HCT116 (cell line): ENCODE measurements around the gene AHR. TPM values are rescaled to one million over a fixed set of nuclear protein-coding genes. Genes with fewer than 3 reads are reported as not detected.

Experiments used
- ATAC-seq: fragments of 200-7000 bp; cut with Tn5 transposase; 2 replicates; pipeline ENCODE4 v1.9.1; 2020; ENCODE audit warnings: mild to moderate bottlenecking, moderate library complexity
- BruUV-seq: library from RNA; stranded (reverse); fragments of 400-500 nt; replicated peaks from 2 replicates; lab custom pipeline; 2021; lab: Mats Ljungman, UMichigan
- CTCF ChIA-PET: fragments of 300-600 bp; sonication (Branson Sonifier 250); formaldehyde crosslinking; loops from one replicate; lab custom pipeline; 2021; ENCODE audit warnings: antibody characterized with exemption; lab: Charles Lee
- POLR2A ChIA-PET: fragments of 300-600, 350-600 bp; sonication (Branson Sonifier 250); formaldehyde crosslinking; loops from one replicate; lab custom pipeline; 2021; ENCODE audit warnings: antibody characterized with exemption; lab: Charles Lee
- RAD21 ChIA-PET, 2 experiments: fragments of 300-600 bp; sonication (Branson Sonifier 250); formaldehyde crosslinking; loops; one replicate each; lab custom pipeline; 2023; ENCODE audit warnings: low total read pairs in 2 of 2; ENCODE audit not compliant: uncharacterized antibody in 2 of 2, unreplicated experiment in 2 of 2, low non-redundant PET in 1 of 2; lab: Charles Lee
- DNase-seq: peaks from one replicate; pipeline ENCODE4 v3.0.0-alpha.2; 2010; ENCODE audit warnings: low read depth, low spot score
- H2AFZ ChIP-seq: fragments of 200-600 bp; shearing (Covaris generic), sonication (generic); 2 replicates; pipeline ENCODE4 v1.6.1; 2017; ENCODE audit warnings: low read depth, mixed run types, mixed read lengths, antibody characterized with exemption, low read length; ENCODE audit not compliant: poor library complexity, severe bottlenecking
- H3K27ac ChIP-seq: 2 replicates; pipeline ENCODE4 v1.5.1; 2012; ENCODE audit warnings: low read depth, low read length
- H3K27me3 ChIP-seq: fragments of 200-600 bp; sonication (generic); 2 replicates; pipeline ENCODE4 v1.6.1; 2016; ENCODE audit warnings: mixed run types, low read length, mixed read lengths; ENCODE audit not compliant: insufficient read depth
- H3K36me3 ChIP-seq, 2 experiments: fragments of 200-500 bp in 1 of 2; fragments of 200-600 bp in 1 of 2; sonication (Bioruptor generic) in 1 of 2; sonication (generic) in 1 of 2; 2 replicates each; pipeline versions ENCODE4 v1.5.1 to v1.6.1; 2014 to 2016; ENCODE audit warnings: low read length in 2 of 2, inconsistent platforms in 1 of 2, mixed read lengths in 1 of 2, mixed run types in 1 of 2; ENCODE audit not compliant: insufficient read depth in 2 of 2, control insufficient read depth in 1 of 2
- H3K4me1 ChIP-seq, 2 experiments: fragments of 200-600 bp in 1 of 2; sonication (generic) in 1 of 2; 2 replicates each; pipeline versions ENCODE4 v1.5.1 to v1.6.1; 2012 to 2017; ENCODE audit warnings: low read length in 2 of 2, inconsistent platforms in 1 of 2, mild to moderate bottlenecking in 1 of 2, mixed read lengths in 1 of 2, mixed run types in 1 of 2, moderate library complexity in 1 of 2; ENCODE audit not compliant: insufficient read depth in 2 of 2, control insufficient read depth in 1 of 2
- H3K4me2 ChIP-seq: fragments of 200-600 bp; sonication (generic); 2 replicates; pipeline ENCODE4 v1.6.1; 2017; ENCODE audit warnings: mixed run types, low read length, mixed read lengths
- H3K4me3 ChIP-seq, 2 experiments: fragments of 200-600 bp in 1 of 2; sonication (generic) in 1 of 2; replicated peaks in 1 of 2; 2 replicates each; pipeline ENCODE4 v1.5.1; 2011 to 2016; ENCODE audit warnings: low read length in 2 of 2, control low read depth in 1 of 2, low read depth in 1 of 2, mild to moderate bottlenecking in 1 of 2, mixed read lengths in 1 of 2, mixed run types in 1 of 2
- H3K79me2 ChIP-seq: fragments of 200-600 bp; sonication (generic); 2 replicates; pipeline ENCODE4 v1.6.1; 2017; ENCODE audit warnings: mild to moderate bottlenecking, mixed run types, low read length, moderate library complexity, mixed read lengths; ENCODE audit not compliant: insufficient read depth
- H3K9ac ChIP-seq: fragments of 200-600 bp; sonication (generic); 2 replicates; pipeline ENCODE4 v1.6.1; 2016; ENCODE audit warnings: low read length, mixed read lengths
- H3K9me2 ChIP-seq: fragments of 200-600 bp; sonication (generic), shearing (Covaris generic); 2 replicates; pipeline ENCODE4 v1.6.1; 2017; ENCODE audit warnings: mixed run types, mild to moderate bottlenecking, moderate library complexity; ENCODE audit not compliant: insufficient read depth
- H3K9me3 ChIP-seq, 2 experiments: fragments of 200-500 bp in 1 of 2; fragments of 200-600 bp in 1 of 2; sonication (Bioruptor generic) in 1 of 2; sonication (generic) in 1 of 2; 2 replicates each; pipeline ENCODE4 v1.6.1; 2014 to 2017; ENCODE audit warnings: low read length in 2 of 2, mixed read lengths in 2 of 2, inconsistent platforms in 1 of 2, low read depth in 1 of 2, mild to moderate bottlenecking in 1 of 2, mixed run types in 1 of 2, moderate library complexity in 1 of 2; ENCODE audit not compliant: control insufficient read depth in 1 of 2, insufficient read depth in 1 of 2
- H4K20me1 ChIP-seq: fragments of 200-600 bp; sonication (generic), shearing (Covaris generic); 2 replicates; pipeline ENCODE4 v1.6.1; 2017; ENCODE audit warnings: mixed run types, mild to moderate bottlenecking, moderate library complexity; ENCODE audit not compliant: insufficient read depth
- CBX3 ChIP-seq: IDR thresholded peaks from 2 replicates; pipeline ENCODE4 v1.6.1; 2012; ENCODE audit warnings: low read depth
- CEBPB ChIP-seq: IDR thresholded peaks from 2 replicates; pipeline ENCODE4 v1.6.1; 2012; ENCODE audit warnings: low read depth
- CTCF ChIP-seq, 3 experiments: fragments of 200-600 bp in 1 of 3; sonication (generic) in 1 of 3; IDR thresholded peaks in 2 of 3; conservative IDR thresholded peaks in 1 of 3; 2 replicates each; pipeline ENCODE4 v1.5.1; 2012 to 2017; ENCODE audit warnings: low read depth in 2 of 3, low read length in 2 of 3, antibody characterized with exemption in 1 of 3, borderline replicate concordance in 1 of 3, control low read depth in 1 of 3, mild to moderate bottlenecking in 1 of 3, mixed read lengths in 1 of 3, mixed run types in 1 of 3, moderate library complexity in 1 of 3; ENCODE audit not compliant: insufficient read depth in 1 of 3
- EZH2 ChIP-seq: fragments of 200-600 bp; sonication (generic); IDR thresholded peaks from 2 replicates; pipeline ENCODE4 v1.6.1; 2017; ENCODE audit warnings: antibody characterized with exemption, mixed run types
- EZH2phosphoT487 ChIP-seq: fragments of 200-600 bp; IDR thresholded peaks from 2 replicates; pipeline ENCODE4 v1.6.1; 2018; ENCODE audit warnings: antibody characterized with exemption, borderline replicate concordance
- JUND ChIP-seq: IDR thresholded peaks from 2 replicates; pipeline ENCODE4 v1.6.1; 2012
- RAD21 ChIP-seq: IDR thresholded peaks from 2 replicates; pipeline ENCODE4 v1.6.1; 2012; ENCODE audit warnings: low read depth, mild to moderate bottlenecking
- REST ChIP-seq: IDR thresholded peaks from 2 replicates; pipeline ENCODE4 v1.6.1; 2012; ENCODE audit warnings: low read depth
- SRF ChIP-seq: IDR thresholded peaks from 2 replicates; pipeline ENCODE4 v1.6.1; 2012; ENCODE audit warnings: low read depth
- ZFX ChIP-seq: fragments of 450-650 bp; IDR thresholded peaks from 2 replicates; pipeline ENCODE4 v1.6.1; 2017
- ZNF274 ChIP-seq: fragments of 200-500 bp; sonication (Bioruptor generic); IDR thresholded peaks from 2 replicates; pipeline ENCODE4 v1.6.1; 2014; ENCODE audit warnings: mild to moderate bottlenecking, low read depth, low read length, inconsistent platforms
- intact Hi-C: fragments of 100-400 bp; cut with micrococcal nuclease; formaldehyde crosslinking; loops from 2 replicates; pipeline ENCODE4 v1.10.0; 2022
- total RNA-seq: library from RNA; stranded (reverse); gene quantifications from one replicate; pipeline ENCODE4 v1.2.1, GENCODE V29; 2021; ENCODE audit not compliant: unreplicated experiment
- TF ChIP-seq, protein P1 (sequence below): IDR thresholded peaks from 2 replicates; pipeline ENCODE4 v1.6.1; 2012

AHR gene
- total RNA-seq, 1 experiment from 2014 or later = 29.7 TPM

DNA sequence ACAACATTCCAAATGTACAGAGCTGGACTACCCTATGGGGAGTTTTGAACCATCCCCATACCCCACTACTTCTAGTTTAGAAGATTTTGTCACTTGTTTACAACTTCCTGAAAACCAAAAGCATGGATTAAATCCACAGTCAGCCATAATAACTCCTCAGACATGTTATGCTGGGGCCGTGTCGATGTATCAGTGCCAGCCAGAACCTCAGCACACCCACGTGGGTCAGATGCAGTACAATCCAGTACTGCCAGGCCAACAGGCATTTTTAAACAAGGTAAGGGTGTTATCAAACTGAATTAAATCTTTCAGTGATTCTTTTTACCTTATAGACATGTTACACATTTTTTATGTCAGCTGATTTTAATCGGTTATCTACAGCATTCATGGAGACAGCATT lies 41.5 kb downstream of the AHR start (continued):
- TF ChIP-seq REST (no peak), SRF (no peak), EZH2phosphoT487 (no peak)
- TF ChIP-seq, protein P1, sequence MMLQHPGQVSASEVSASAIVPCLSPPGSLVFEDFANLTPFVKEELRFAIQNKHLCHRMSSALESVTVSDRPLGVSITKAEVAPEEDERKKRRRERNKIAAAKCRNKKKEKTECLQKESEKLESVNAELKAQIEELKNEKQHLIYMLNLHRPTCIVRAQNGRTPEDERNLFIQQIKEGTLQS = no peak

DNA sequence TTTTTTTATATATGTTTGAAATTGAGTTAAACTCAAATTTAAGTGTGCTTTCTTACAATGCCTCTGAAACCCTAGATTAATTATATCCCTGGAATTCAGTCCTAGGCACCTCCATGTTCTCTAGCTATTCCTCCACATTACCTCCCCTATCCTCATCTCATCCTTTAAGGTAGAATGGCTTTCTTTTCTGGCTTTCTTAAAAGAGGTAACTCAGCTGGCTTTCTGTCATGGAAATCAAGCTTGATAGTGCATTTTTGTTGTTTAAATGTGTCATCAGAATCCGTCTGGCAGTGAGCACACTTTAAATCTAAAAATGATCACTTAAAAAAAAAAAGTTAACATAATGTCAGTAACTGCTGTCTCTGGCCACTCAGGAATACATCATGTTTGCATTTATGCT lies 42.2 kb downstream of the AHR start:
- Histone ChIP-seq H3K4me1 (no peaks in the 10 kb centered on the region), H3K27ac (no peak overlapping the region), H3K27me3 (no peaks in the 10 kb centered on the region), H4K20me1 (no peaks in the 10 kb centered on the region), H3K4me2 (no peak overlapping the region), H2AFZ (no peak overlapping the region), H3K79me2 (peaks cover 4% of the 10 kb centered on the region; the same call in 1 of the 2 replicates), H3K9ac (no peak overlapping the region), H3K36me3 (peaks cover 5 to 17% of the 10 kb centered on the region in 2 experiments; a peak in 3 of 4 replicates), H3K9me3 (no peaks in the 10 kb centered on the region), H3K4me3 (no peak overlapping the region), H3K9me2 (no peaks in the 10 kb centered on the region)
- no peak for ATAC-seq
- TF ChIP-seq CBX3 (no peak), ZFX (no peak), CTCF (IDR thresholded peaks at IDR 0.05 in 2 of 3, conservative IDR thresholded peaks at IDR 0.05 in 1 of 3; ENCODE audit: borderline replicate concordance in 1 of 3, insufficient read depth in 1 of 3, low read depth in 2 of 3, low read length in 2 of 3) (no peak), JUND (no peak), RAD21 (no peak), CEBPB (no peak), EZH2phosphoT487 (no peak), ZNF274 (no peak), EZH2 (no peak)
- no peak for DNase-seq
- intact Hi-C loops = no loop called here
- RAD21 ChIA-PET = no interaction called here
- POLR2A ChIA-PET = no interaction called here
- BruUV-seq = no TSS peak
- CTCF ChIA-PET = no interaction called here
